Activated naive CD8-positive, alpha-beta T cell treated with anti-CD3 and anti-CD28 coated beads for 36 hours (primary cell): ENCODE results near the gene SEC31B. TPM values are rescaled to one million over a fixed set of nuclear protein-coding genes. Genes with fewer than 3 reads are reported as not detected.

Experiments used
- DNase-seq: peaks from one replicate; pipeline ENCODE4 v3.0.0; 2021
- H3K27ac Mint-ChIP-seq: one replicate; pipeline ENCODE4 v1.8.0; 2022; ENCODE audit warnings: mild to moderate bottlenecking, moderate library complexity, mixed read lengths
- H3K27me3 Mint-ChIP-seq: one replicate; pipeline ENCODE4 v1.8.0; 2022; ENCODE audit warnings: mild to moderate bottlenecking, mixed read lengths
- H3K36me3 Mint-ChIP-seq: one replicate; pipeline ENCODE4 v1.8.0; 2021; ENCODE audit warnings: mild to moderate bottlenecking, mixed read lengths
- H3K4me1 Mint-ChIP-seq: one replicate; pipeline ENCODE4 v1.8.0; 2021; ENCODE audit warnings: mixed read lengths
- H3K4me3 Mint-ChIP-seq: one replicate; pipeline ENCODE4 v1.8.0; 2022; ENCODE audit warnings: mild to moderate bottlenecking, moderate library complexity, mixed read lengths
- H3K9me3 Mint-ChIP-seq: one replicate; pipeline ENCODE4 v1.8.0; 2022; ENCODE audit warnings: mixed read lengths
- total RNA-seq, 2 experiments: library from RNA; stranded (reverse); gene quantifications; one replicate each; pipeline ENCODE4 v1.2.3, GENCODE V29; 2021

The SEC31B gene
- total RNA-seq, 2 experiments from 2014 or later, result 14.6 to 17.5 TPM

- H3K9me3 Mint-ChIP-seq, result no peaks in the 10 kb centered on the region
- H3K4me1 Mint-ChIP-seq, result peaks cover 2% of the 10 kb centered on the region
- H3K4me3 Mint-ChIP-seq, result no peak overlapping the region
- H3K27ac Mint-ChIP-seq, result no peak overlapping the region
- peaks cover 15% of the 10 kb centered on the region for H3K36me3 Mint-ChIP-seq
- no peaks in the 10 kb centered on the region for H3K27me3 Mint-ChIP-seq
- no peak for DNase-seq
Measured at GRCh38 chr10:100490531-100490930, 29.1 kb downstream of the SEC31B start.

DNA sequence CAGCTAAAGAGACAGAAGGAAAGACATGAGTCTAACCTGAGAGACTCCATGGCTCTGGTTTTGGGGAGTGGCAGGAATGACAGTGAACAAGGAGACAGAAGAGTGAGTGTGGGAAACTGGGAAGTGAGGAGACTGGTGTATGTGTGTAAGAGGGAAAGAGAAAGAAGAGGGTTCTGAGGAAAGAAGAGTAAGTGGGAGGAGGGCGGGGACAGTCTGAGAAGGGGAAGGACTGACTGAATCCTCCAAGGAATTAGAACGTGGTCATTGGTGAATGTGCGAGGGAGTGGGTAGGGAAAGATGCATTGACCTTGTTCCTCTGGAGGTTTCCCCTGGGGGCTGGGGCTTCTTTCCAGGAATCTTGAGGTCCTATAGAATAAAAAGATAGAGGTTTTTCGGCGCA lies 30.3 kb downstream of the SEC31B start:
- Mint-ChIP-seq H3K4me3 (no peak overlapping the region), H3K36me3 (peaks cover 12% of the 10 kb centered on the region), H3K27me3 (no peaks in the 10 kb centered on the region), H3K9me3 (no peaks in the 10 kb centered on the region), H3K4me1 (peaks cover 2% of the 10 kb centered on the region), H3K27ac (no peak overlapping the region)
- DNase-seq, result no peak

GRCh38 chr10:100487529-100487928 lies 32.1 kb downstream of the SEC31B start:
- Mint-ChIP-seq H3K9me3 (no peaks in the 10 kb centered on the region), H3K36me3 (peaks cover 6% of the 10 kb centered on the region), H3K4me1 (peaks cover 4% of the 10 kb centered on the region), H3K4me3 (no peak overlapping the region), H3K27me3 (no peaks in the 10 kb centered on the region), H3K27ac (no peak overlapping the region)
- no peak for DNase-seq

GRCh38 chr10:100485801-100486495 lies 33.7 kb downstream of the SEC31B start:
- peaks cover 6% of the 10 kb centered on the region for H3K36me3 Mint-ChIP-seq
- H3K4me3 Mint-ChIP-seq, result no peak overlapping the region
- H3K4me1 Mint-ChIP-seq, result peaks cover 9% of the 10 kb centered on the region
- no peaks in the 10 kb centered on the region for H3K9me3 Mint-ChIP-seq
- no peak overlapping the region for H3K27ac Mint-ChIP-seq
- H3K27me3 Mint-ChIP-seq, result peaks cover 4% of the 10 kb centered on the region
- no peak for DNase-seq

DNA sequence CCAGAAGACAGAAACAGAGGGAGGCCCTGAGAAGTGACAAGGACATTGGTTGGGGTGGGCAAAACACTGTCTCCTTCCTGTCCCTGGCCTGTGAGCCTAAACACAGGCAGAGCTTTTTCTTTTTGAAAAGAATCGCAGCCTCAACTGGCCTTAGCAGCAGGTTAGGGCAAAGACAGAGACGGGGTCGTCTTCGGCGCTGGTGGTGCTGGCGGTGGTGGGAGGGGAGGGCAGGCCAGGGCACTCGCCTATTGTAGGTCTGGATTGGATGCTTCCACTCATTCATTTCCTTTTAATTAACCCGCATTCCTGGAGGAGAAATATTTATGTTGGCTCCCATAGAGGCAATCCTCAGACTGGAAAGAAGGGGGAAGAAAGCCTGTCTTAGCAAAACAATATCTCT lies 34.3 kb downstream of the SEC31B start:
- peaks cover 6% of the 10 kb centered on the region for H3K36me3 Mint-ChIP-seq
- H3K4me3 Mint-ChIP-seq, result no peak overlapping the region
- H3K27ac Mint-ChIP-seq, result no peak overlapping the region
- DNase-seq, result no peak
- peaks cover 10% of the 10 kb centered on the region for H3K27me3 Mint-ChIP-seq
- H3K9me3 Mint-ChIP-seq, result no peaks in the 10 kb centered on the region
- peaks cover 9% of the 10 kb centered on the region for H3K4me1 Mint-ChIP-seq

DNA sequence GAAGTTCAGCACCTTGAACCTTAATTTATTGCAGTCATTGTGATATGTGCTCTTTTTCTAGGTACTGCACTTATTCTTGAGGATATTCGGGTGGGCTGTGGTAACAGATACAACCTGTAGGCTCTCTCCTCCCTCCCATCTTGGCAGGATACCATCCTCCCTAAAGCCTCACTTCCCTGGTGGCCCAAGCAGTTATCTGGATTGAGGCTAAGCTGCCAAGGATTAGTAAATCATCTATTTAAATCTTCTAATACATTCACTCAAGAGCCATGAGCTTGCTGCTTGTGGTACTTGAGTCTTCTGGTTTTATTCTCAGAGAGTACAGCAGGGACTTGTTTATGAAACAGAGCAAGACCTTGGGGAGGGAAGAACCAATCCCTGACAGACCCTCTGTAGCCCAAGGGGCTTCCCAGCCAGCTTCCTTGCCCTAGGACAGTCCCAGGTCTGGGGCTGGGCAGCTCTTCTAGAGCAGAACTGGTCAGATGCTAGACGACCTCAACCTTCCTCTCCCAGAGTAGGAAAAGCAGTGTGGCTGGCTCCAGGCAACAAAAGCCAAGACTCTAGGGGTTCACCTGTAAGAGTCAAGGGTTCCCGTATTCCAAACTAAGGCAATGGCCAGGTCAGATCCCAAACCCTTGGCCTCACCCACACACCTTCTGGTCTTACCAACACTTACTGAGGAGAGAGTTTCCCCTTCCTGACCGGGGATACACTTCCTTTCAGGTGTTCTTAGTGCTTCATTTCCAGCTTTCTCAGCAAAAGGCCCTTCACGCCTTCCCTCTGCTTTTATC lies 35.6 kb downstream of the SEC31B start:
- no peaks in the 10 kb centered on the region for H3K9me3 Mint-ChIP-seq
- H3K27me3 Mint-ChIP-seq, result peaks cover 20% of the 10 kb centered on the region
- H3K27ac Mint-ChIP-seq, result no peak overlapping the region
- DNase-seq, result no peak
- H3K4me1 Mint-ChIP-seq, result peaks cover 9% of the 10 kb centered on the region
- no peak overlapping the region for H3K4me3 Mint-ChIP-seq
- H3K36me3 Mint-ChIP-seq, result peaks cover under 1% of the 10 kb centered on the region

GRCh38 chr10:100482834-100483185 lies 36.9 kb downstream of the SEC31B start:
- Mint-ChIP-seq H3K27me3 (peaks cover 25% of the 10 kb centered on the region), H3K36me3 (no peaks in the 10 kb centered on the region), H3K4me3 (peak overlapping the region; percentile 26), H3K27ac (no peak overlapping the region), H3K4me1 (peaks cover 9% of the 10 kb centered on the region), H3K9me3 (no peaks in the 10 kb centered on the region)
- no peak for DNase-seq

- Mint-ChIP-seq H3K4me1 (peaks cover 9% of the 10 kb centered on the region), H3K4me3 (peak overlapping the region; percentile 77), H3K9me3 (no peaks in the 10 kb centered on the region), H3K27me3 (peaks cover 25% of the 10 kb centered on the region), H3K27ac (no peak overlapping the region), H3K36me3 (no peaks in the 10 kb centered on the region)
- peak; percentile 71 for DNase-seq
Measured at GRCh38 chr10:100482181-100482833, 37.4 kb downstream of the SEC31B start.

GRCh38 chr10:100481462-100482081 lies 38.1 kb downstream of the SEC31B start:
- Mint-ChIP-seq H3K4me1 (peaks cover 9% of the 10 kb centered on the region), H3K36me3 (no peaks in the 10 kb centered on the region), H3K27me3 (peaks cover 25% of the 10 kb centered on the region), H3K4me3 (peak overlapping the region; percentile 77), H3K9me3 (no peaks in the 10 kb centered on the region), H3K27ac (no peak overlapping the region)
- DNase-seq, result peak; percentile 86

- Mint-ChIP-seq H3K4me1 (peaks cover 9% of the 10 kb centered on the region), H3K27ac (no peak overlapping the region), H3K9me3 (no peaks in the 10 kb centered on the region), H3K4me3 (no peak overlapping the region), H3K27me3 (peaks cover 25% of the 10 kb centered on the region), H3K36me3 (no peaks in the 10 kb centered on the region)
- DNase-seq, result no peak
Measured at GRCh38 chr10:100480002-100480401, 39.7 kb downstream of the SEC31B start.

GRCh38 chr10:100479037-100479436 lies 40.6 kb downstream of the SEC31B start:
- peaks cover 25% of the 10 kb centered on the region for H3K27me3 Mint-ChIP-seq
- H3K36me3 Mint-ChIP-seq, result no peaks in the 10 kb centered on the region
- peaks cover 9% of the 10 kb centered on the region for H3K4me1 Mint-ChIP-seq
- H3K4me3 Mint-ChIP-seq, result no peak overlapping the region
- H3K27ac Mint-ChIP-seq, result no peak overlapping the region
- H3K9me3 Mint-ChIP-seq, result no peaks in the 10 kb centered on the region
- no peak for DNase-seq

DNA sequence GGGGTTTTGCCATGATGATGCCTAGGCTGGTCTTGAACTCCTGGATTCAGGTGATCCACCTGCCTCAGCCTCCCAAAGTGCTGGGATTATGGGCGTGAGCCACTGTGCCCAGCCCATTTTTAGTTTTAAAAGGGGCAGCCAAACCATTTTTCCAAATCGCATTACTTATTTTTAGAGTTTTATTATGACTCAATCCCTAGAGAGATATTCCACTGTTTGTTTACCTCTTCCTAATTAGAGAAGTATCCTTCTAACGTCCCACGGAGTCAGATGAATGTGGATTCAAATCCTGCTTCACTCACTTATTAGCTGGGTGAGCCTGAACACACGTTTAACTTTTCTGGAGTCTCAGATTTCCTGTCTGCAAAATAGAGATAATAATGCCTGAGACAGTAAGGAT lies 41.7 kb downstream of the SEC31B start:
- Mint-ChIP-seq H3K4me1 (peaks cover 7% of the 10 kb centered on the region), H3K9me3 (no peaks in the 10 kb centered on the region), H3K36me3 (no peaks in the 10 kb centered on the region), H3K27ac (no peak overlapping the region), H3K27me3 (peaks cover 25% of the 10 kb centered on the region), H3K4me3 (no peak overlapping the region)
- DNase-seq, result no peak

GRCh38 chr10:100470367-100470766 lies 49.3 kb downstream of the SEC31B start:
- Mint-ChIP-seq H3K27ac (no peak overlapping the region), H3K27me3 (no peaks in the 10 kb centered on the region), H3K4me3 (no peak overlapping the region), H3K9me3 (no peaks in the 10 kb centered on the region), H3K4me1 (no peaks in the 10 kb centered on the region), H3K36me3 (no peaks in the 10 kb centered on the region)
- DNase-seq, result no peak

- Mint-ChIP-seq H3K27me3 (no peaks in the 10 kb centered on the region), H3K27ac (no peak overlapping the region), H3K36me3 (no peaks in the 10 kb centered on the region), H3K4me1 (no peaks in the 10 kb centered on the region), H3K4me3 (no peak overlapping the region), H3K9me3 (no peaks in the 10 kb centered on the region)
- DNase-seq, result no peak
Measured at GRCh38 chr10:100469756-100470155, 49.9 kb downstream of the SEC31B start.

GRCh38 chr10:100468978-100469377 lies 50.7 kb downstream of the SEC31B start:
- Mint-ChIP-seq H3K4me3 (no peak overlapping the region), H3K4me1 (no peaks in the 10 kb centered on the region), H3K27ac (no peak overlapping the region), H3K9me3 (no peaks in the 10 kb centered on the region), H3K27me3 (no peaks in the 10 kb centered on the region), H3K36me3 (no peaks in the 10 kb centered on the region)
- no peak for DNase-seq
